Stimulated activated CD4-positive, alpha-beta T cell treated with anti-CD3 and anti-CD28 coated beads, Interleukin-2, amount 100 ng/mL, for 48 hours (primary cell): ENCODE data around the gene TMPRSS3.

ENCODE experiments used
- DNase-seq, 2 donors: peaks; one replicate each; pipeline ENCODE4 v3.0.0-alpha.2; 2020

Gene TMPRSS3

DNA sequence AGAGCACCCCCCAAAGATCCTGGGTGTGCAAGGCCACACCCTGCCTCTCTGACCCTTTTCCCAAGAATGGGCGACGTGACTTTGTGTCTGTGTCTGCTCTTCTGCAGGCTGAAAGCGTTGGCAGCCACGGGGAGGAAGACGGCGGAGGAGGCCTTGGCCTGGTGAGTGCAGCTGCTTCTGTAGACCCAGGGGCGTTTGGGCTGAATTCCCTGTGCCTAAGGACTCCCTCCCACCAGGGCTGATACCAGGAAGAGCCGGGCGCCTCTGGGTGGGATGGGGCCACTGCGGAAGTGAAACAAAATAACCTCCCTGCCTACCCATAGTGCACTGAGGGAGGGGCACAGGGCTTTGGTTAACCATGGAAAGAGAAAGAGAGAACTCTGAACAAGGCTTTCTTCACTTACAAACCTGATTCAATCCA, 10.4 kb upstream of the TMPRSS3 start:
- DNase-seq = no peak

DNA sequence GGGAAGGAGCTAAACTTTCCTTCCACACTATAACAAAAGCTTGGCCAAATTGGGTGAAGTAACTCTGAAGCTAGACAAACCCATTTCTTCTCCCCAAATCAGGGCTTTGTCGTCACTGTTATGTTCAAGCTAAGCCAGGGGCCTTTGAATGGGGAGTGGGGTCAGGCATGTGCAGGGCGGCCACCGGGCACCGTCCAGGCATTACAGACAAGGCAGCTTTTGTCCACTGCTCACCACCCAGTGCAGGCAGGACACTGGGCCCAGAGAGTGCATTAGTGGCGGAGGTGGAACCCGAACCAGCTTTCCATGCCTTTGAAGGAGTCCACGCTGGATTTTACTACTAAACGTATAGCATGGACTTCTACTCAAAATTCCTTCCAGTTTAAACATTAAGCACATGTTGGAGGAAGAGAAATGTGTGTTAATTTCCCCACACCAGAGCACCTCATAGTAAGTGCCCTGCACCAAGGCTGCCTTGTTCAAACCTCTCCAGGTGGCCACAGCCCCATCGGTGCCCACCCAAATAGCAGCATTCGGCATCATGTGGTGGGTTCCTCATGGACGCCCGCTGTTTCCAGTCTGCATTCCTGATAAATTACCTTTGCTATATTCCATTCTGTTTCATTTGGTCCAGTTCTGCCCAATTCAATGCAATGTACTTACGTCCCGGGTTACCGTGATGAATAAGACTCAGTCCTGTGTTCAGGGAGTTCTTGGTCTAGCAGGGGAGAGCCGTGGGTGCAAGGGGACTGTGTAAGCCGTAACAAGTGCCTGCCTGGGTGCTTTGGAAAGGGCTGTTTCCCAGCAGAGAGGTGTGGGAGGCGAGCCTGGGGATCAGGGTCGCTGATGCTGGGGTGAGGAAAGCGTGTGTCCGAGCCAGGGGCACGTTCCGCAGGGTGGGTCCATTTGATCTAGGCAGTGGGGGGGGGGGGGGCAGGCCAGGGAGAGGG, 9.5 kb upstream of the TMPRSS3 start:
- DNase-seq = no peak

DNA sequence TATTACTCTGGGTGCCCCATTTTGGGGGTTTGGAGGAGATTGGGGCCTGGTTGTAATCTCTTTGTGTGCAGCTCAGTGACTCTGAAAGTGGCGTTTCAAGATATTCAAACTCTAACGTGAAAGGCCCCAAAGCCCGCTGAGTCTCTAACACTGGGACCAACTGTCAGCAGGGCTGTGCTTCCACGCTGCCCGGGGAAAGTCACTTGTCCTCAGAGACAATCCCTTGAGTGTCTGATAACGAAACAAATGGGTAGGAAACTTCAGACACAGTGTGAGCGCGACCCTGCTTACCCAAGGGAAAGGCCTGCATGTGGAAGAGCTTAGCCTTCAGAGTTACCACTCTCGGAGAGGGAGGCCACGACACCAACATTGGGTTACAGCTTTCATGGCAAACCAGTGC, 8.7 kb upstream of the TMPRSS3 start:
- no peak for DNase-seq

DNA sequence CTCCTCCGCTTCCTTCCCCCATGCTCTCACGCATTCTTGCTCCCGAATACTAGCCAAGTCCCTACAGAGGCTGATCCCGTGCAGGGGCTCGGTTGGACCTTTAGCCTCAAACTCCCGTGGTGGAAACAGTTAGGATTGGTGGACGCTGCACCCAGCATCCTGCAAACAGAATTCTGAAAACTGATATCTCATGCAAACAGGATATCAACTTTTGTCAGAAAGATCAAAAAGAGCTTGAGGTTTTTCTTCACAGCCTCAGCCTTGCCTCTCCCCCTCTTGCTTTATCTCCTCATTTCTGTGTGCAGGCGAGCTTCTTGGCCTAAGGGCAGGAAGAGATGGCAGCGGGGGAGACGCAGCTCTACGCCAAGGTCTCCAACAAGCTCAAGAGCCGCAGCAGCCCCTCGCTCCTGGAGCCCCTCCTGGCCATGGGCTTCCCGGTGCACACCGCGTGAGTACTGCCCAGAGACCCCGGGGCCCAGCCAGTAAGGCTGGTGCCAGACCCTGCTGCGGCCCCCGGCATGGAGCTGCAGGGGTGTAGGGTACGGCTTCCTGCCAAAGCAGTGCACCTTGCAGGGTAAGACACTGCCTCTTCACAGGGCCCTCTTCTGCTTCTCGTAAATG, 7.9 kb upstream of the TMPRSS3 start, which contains the start of gene UBASH3A:
Gene UBASH3A, plus strand, starts transcription at position 292 of the 621 bp plus-strand sequence. Its CDS starts 44 bp downstream, at position 336.
- no peak for DNase-seq

DNA sequence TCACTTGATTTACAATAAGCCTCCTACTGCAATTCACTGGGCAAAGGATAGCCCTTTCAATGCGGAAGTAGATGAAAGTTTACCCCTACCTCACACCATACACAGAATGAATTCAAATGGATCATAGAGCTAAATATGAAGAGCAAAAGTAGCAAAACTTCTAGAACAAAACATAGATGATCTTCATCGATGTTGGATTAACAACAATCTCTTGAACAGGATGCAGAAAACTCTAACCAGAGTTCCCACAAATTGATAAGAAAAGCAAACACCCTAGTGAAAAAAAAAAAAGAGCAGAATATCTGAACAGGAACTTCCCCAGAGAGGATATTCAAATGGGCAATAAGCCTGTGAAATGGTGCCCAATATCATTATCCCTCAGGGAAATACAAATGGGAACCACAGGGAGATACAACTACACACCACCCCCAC, 6.0 kb upstream of the TMPRSS3 start:
- no peak for DNase-seq

DNA sequence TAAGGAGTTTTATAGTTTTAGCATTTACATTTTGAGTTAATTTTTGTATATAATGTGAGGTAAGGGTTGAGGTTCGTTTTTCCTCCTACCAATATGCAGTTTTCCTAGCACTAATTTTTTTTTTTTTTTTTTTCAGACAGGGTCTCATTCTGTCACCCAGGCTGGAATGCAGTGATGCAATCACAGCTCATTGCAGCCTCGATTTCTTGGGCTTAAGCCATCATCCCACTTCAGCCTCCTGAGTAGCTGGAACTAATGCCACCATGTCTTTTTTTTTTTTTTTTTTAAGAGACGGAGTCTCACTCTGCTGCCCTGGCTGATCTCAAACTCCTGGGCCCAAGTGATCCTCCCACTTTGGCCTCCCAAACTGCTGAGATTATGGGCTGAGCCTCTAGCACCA, 5.3 kb upstream of the TMPRSS3 start:
- DNase-seq = no peak

DNA sequence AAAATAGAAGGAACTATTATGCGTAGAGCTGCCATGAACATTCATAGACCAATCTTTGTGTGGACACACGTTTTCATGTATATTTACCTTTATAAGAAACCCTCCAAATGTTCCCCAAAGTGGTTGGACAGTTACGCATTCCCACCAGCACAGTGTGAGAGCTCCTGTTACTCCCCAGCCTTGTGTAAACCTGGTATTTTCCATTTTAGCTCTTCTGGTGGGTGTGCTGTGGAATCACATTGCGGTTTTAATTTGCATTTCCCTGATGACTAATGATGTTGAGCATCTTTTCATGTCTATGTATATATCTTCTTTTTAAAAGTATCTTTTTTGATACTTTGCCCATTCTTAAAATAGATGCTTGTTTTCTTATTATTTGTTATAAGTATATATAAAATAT, 4.7 kb upstream of the TMPRSS3 start:
- DNase-seq = no peak

DNA sequence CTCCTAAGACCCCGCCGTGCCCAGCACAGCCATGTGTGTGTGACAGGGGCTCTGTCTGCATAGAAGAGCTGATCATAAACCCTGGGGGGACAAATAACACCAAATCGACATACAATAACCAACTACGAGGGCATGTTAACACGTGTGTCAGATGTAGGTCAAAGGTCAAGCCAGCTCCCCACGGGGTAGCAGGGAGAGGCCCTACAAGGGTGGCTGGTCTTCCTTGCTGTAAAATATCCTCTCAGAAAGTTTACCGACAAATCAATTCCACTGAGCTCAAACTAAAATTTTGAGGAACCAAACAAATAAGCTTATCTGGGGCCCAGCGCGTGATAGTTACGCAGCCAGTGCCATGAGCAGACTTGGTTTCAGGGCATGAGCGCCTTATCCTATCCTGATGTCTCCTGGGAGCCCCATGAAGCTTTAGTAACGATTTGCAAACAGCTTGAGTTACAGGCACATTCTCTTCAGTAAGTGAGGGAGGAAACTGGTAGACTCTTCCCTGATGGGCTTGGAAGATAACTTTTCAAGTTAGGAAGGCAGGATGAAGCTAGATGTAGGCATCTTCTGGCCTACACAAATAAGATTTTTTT, 2.7 kb upstream of the TMPRSS3 start:
- DNase-seq = no peak

DNA sequence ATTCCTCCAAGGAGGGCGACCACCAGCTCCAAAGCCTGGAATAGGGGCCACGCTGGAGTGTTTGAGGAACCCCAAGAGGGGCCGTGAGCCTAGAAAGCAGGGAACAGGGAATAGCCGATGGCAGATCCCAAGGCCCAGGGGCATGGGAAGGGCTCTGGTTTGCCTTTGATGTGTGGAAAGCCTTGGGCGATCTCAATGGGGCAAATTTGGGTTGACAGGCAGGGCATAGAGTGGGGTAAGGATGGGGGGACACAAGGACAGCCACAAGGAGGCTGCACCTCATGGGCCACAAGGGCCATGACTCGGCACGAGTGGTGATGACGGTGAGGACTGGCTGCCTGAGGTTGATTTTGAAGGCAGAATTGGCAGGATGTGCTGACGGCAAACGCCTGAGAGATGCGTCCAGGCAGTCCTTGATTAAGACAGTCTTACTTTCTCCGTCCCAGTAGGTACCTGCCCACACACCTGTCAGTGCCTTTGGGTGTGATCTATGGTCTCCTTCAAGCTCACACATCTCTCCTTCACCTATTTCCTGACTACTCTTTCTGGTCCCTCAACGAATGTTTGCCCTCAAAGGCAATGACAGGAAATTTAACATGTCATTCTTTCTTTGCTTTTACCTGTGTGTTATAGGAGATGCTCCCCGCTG, 2.0 kb upstream of the TMPRSS3 start:
- no peak for DNase-seq

DNA sequence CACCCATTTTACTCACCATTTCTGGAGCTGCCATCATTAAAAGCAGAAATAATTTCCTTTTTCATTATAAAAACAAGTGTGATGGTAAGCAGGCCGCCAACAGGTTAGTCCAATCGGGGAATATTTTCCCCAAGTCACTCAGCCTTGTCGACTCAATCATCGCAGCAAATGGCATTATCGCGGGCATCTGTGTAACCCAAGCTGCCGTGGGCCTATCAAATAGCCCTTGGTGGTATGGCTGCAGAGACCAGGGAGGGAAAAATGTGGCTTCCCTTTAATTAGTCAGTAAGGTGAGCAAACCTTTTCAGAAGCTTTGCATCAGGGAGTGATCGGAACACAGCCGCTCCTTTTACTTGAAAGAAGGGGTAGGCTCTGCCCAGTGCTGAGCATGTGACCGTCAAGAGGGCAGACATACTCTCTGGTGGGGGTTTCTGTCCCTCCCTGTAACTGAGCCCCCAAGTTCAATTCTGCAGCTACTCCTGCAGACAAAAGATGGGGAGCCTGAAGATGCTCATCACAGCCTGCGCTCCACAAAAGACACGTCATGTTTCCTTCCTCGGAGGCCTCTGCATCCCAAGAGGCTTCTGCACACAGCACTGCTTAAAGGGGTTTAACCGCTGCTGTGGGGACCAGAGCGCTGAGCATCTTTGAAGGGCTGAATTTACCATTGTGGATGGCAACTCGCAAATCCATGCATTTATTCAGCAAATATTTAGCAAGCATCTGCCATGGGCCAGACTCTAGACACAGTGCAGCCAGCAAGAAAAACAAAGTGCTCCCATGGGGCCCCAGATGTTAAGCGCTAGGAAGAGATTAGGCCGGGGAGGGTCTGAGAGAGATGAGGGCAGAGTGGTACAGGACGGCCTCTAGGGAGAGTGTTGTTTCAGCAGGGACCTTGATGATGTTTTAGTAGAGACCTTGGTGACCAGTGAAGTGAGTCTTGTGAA, 1.2 kb upstream of the TMPRSS3 start:
- no peak for DNase-seq

DNA sequence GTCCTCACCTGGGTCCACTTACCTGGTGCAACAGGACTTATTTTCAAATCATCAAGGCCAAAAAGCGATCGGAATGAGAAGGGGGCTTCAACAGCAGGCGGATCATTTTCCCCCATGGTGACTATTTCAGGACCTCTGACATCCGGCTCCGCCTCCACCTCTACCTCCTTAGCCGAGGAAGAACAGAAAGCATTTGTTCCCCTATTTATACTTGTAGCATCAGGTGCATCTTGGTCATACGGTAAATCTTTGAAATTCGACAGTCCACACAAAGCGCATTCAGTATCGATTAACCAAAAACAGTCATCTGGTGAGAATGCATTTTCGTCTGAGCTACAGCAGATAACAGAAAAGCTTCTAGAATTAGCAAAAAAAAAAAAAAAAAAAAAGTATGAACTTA, 550 bp downstream of the TMPRSS3 start:
- DNase-seq = no peak

DNA sequence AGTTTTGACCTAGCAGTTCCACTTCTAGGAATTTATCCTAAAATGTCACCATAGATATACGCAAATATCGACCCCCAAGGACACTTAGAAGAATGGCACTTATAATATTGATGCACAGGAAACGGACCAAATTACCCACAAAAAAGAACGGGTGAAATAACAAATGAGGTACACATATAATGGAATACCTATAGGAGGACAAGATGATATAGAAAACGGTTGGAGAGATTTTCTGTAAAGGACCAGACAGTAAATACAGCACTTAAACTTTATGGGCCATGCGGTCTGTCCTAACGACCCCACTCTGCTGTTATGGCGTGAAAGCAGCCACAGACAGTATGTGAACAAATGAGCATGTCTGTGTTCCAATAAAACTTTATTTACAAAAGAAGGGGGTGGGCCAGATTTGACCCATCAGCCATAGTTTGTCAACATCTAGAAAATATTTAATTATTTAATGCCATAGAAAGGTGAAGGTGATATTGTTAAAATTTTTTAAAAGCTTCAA, 2.4 kb downstream of the TMPRSS3 start:
- no peak for DNase-seq

DNA sequence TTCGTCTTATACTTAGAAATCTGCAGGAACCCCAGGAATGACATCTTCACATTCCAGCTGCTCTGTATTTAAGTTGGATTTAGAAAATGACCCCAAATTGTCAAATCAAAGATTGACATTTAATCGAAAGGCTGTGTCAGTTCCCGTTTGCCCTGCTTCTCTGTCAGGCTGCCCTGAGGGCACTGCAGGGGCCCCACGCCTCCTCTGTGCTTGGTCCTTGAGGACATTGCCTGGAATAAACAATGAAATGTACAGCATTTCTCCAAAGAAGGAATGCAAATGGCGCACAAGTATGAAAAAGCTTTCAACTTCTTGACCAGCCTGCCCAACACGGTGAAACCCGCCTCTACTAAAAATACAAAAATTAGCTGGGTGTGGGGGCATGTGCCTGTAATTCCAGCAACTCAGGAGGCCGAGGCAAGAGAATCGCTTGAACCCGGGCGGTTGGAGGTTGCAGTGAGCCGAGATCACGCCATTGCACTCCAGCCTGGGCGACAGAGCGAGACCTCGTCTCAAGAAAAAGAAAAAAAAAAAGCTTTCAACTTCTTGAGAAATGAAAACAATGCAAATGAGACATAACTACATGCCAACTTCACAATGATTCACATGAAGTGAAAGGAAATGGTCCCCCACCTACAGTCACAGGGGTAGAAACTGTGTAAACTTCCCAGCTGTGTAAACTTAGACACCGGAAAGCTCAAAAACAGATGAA, 3.0 kb downstream of the TMPRSS3 start:
- DNase-seq = no peak

DNA sequence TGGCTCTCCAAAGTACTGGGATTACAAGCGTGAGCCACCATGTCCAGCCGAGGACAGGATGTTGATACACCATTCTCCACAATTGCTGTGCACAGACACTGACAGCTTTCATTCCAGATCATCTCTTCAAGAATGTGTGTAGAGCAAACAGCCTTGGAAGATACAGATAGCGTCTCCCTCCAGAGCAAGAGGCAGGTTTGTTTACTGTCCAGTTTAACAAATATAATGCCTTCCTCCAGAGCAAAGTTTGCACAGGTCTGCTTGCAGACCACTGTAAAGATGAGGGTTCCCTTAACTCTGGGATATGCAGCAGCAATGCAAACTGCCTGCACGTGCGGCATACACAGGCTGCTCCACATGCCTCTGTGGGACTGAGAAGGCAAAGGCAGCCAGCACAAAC, 4.6 kb downstream of the TMPRSS3 start:
- no peak for DNase-seq

DNA sequence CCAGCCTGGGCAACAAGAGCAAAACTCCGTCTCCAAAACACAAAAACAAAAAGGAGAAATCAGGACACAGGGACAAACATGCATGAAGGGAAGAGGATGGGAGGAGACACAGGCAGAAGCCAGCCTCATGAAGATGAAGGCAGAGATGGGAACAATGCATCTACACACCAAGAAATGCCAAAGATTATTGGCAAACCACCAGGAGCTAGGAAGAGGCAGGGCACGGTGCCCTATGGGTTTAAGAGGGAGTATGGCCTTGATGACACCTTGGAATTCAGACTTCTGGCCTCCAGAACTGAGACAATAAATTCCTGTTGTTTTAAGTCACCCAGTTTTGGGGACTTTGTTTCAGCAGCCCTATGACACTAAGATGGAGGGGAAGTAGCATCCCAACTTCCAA, 5.2 kb downstream of the TMPRSS3 start:
- DNase-seq = no peak

DNA sequence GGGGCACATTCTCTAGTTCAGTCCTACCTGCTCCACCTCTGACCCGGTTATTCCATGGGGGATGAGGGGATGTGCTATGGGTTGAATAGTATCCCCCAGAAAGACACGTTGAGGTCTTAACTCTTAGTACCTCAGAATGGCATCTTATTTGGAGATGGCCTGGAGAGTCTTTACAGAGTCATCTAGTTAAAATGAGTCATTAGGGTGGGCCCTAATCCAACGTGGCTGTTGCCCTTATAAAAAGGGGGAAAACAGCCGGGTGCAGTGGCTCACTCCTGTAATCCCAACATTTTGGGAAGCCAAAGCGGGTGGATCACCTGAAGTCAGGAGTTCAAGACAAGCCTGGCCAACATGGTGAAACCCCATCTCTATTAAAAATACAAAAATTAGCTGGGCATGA, 5.7 kb downstream of the TMPRSS3 start:
- DNase-seq = no peak

DNA sequence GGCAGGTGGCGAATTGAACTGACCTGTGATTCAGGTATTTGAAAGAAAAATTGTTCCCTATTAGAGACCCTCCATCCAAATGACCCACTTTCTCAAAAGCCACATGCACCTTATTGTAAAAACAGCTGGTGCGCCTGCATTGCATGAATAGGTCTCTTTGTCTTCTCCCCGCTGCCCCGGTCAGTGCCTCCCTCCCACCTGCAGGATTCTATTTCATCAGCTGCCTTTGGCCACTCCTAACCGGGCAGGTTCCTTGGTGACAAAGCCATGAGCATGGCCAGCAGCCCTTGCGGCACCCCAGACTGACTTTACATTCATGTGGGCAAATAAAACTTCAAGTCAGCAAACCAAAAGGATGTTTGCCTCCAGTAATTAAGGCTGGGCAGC, 6.4 kb downstream of the TMPRSS3 start:
- DNase-seq = no peak

DNA sequence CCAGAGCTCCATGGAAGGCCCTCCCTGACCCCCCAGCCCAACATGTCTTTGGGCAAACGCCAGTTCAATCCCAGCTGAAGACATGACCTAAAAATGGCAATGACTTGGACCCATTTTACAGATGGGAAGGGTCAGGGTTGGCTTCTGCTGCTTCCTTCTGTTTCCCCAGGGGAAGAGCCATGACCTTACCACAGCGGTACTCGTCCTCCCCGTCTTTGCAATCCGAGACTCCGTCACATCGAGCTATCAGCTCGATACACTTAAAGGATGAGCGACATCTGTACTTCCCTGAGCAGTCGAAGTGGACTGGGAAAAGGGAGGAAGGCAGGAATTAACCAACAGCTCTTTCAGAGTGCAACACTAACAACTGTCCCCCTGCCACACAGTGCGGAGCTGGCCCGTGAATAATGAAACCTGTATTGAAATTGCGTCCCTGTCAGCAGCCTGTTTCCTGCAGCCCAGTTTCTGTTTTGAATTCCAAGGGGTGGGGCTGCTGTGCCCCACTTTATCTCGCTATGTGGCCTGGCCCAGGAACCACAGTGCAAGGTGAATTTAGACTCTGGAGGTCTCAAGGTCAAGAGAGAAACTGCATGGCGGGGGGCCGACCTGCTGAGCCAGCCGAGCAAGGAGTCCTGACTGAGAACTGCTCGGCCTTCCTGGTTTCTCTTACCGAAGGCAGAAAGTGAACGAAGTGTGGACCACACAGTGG, 7.0 kb downstream of the TMPRSS3 start:
- no peak for DNase-seq

DNA sequence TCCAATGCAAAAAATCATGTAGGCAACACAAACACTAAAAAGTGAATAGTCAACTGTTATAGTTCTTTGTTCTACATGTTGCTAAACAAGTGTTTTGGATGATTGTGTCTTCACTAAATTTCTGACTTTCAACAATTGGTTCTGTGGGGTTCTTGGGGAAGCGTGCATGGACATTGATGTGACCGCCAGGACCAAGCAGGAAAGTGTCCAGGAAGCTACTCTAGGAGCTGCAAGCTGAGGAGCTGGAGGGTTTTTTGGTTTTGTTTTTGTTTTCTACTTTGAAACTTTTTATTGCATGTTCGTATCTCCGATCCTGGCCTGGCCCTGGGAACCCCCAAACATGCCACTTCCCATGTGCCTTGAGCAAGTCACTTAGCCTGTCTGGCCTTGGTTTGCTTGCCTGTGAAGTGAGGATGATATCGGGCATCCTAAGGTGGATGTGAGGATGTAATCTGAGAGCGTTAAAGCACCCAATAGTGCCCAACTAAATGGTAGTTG, 8.0 kb downstream of the TMPRSS3 start:
- no peak for DNase-seq

DNA sequence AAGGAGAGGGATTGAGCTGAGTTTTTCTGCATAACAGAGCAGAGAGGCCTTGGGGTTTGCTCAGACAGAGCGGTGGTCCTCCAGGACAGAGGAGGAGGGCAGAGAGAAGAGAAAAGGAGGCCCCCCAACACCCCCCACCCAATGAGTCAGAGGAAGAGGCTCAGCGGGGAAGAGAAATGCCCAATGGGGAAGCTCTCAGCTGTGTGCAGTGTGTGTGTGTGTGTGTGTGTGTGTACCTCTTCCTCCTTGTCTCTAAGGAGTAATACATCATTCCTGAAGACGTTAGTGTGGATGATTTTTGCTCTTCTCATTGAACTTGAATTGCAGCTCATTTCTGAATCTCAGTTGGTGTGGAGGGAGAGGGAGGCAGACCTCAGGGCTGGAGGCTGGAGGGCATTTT, 8.7 kb downstream of the TMPRSS3 start:
- no peak for DNase-seq
